MM.1S (cell line): Measurements from ENCODE around the gene RPS21.

Experiments
- DNase-seq: peaks from one replicate; pipeline ENCODE4 v3.0.0-alpha.2; 2015
- H2AFZ ChIP-seq: fragments of 300-600 bp; sonication (generic); 2 replicates; pipeline ENCODE4 v1.6.0; 2016; ENCODE audit warnings: antibody characterized with exemption, low read length
- H3F3A ChIP-seq: fragments of 300-600 bp; sonication (generic); 2 replicates; pipeline ENCODE4 v1.6.1; 2016; ENCODE audit warnings: mild to moderate bottlenecking, antibody characterized with exemption, low read length, moderate library complexity, mixed read lengths; ENCODE audit not compliant: insufficient read depth
- H3K27ac ChIP-seq: fragments of 300-600 bp; sonication (generic); 2 replicates; pipeline ENCODE4 v1.5.1; 2016; ENCODE audit warnings: mild to moderate bottlenecking, low read length
- H3K27me3 ChIP-seq: fragments of 300-600 bp; sonication (generic); replicated peaks from 2 replicates; pipeline ENCODE4 v1.6.0; 2016; ENCODE audit warnings: low read length; ENCODE audit not compliant: insufficient read depth
- H3K36me3 ChIP-seq: fragments of 300-600 bp; sonication (generic); replicated peaks from 2 replicates; pipeline ENCODE4 v1.6.1; 2016; ENCODE audit warnings: mild to moderate bottlenecking, low read length, mixed read lengths; ENCODE audit not compliant: insufficient read depth
- H3K4me1 ChIP-seq: fragments of 300-600 bp; sonication (generic); 2 replicates; pipeline ENCODE4 v1.6.1; 2016; ENCODE audit warnings: low read length, mixed read lengths
- H3K4me2 ChIP-seq: fragments of 300-600 bp; sonication (generic); 2 replicates; pipeline ENCODE4 v1.6.0; 2016; ENCODE audit warnings: low read depth, low read length
- H3K4me3 ChIP-seq: fragments of 300-600 bp; sonication (generic); 2 replicates; pipeline ENCODE4 v1.5.1; 2016; ENCODE audit warnings: low read length, mixed read lengths
- H3K79me2 ChIP-seq: fragments of 300-600 bp; sonication (generic); 2 replicates; pipeline ENCODE4 v1.6.1; 2016; ENCODE audit warnings: mixed run types, low read length, mixed read lengths
- H3K9ac ChIP-seq: fragments of 300-600 bp; sonication (generic); 2 replicates; pipeline ENCODE4 v1.6.1; 2016; ENCODE audit warnings: low read length, mixed read lengths
- H3K9me2 ChIP-seq: fragments of 300-600 bp; sonication (generic); replicated peaks from 2 replicates; pipeline ENCODE4 v1.6.1; 2016; ENCODE audit warnings: mild to moderate bottlenecking, low read length, mixed read lengths; ENCODE audit not compliant: insufficient read depth
- H3K9me3 ChIP-seq: fragments of 300-600 bp; sonication (generic); replicated peaks from 2 replicates; pipeline ENCODE4 v1.6.1; 2016; ENCODE audit warnings: mild to moderate bottlenecking, low read length, mixed read lengths; ENCODE audit not compliant: insufficient read depth
- H4K20me1 ChIP-seq: fragments of 300-600 bp; sonication (generic); 2 replicates; pipeline ENCODE4 v1.6.1; 2016; ENCODE audit warnings: mild to moderate bottlenecking, low read length, moderate library complexity, mixed read lengths; ENCODE audit not compliant: insufficient read depth
- EZH2 ChIP-seq: fragments of 300-600 bp; sonication (generic); optimal IDR thresholded peaks from 2 replicates; pipeline ENCODE3; 2017; ENCODE audit warnings: low read depth, mild to moderate bottlenecking, antibody characterized with exemption, low read length, mixed read lengths
- EZH2phosphoT487 ChIP-seq: fragments of 300-600 bp; sonication (generic); IDR thresholded peaks from 2 replicates; pipeline ENCODE4 v1.6.1; 2018; ENCODE audit warnings: antibody characterized with exemption, low read length
- TF ChIP-seq, protein P1 (sequence below): fragments of 300-600 bp; sonication (generic); IDR thresholded peaks from 2 replicates; pipeline ENCODE4 v1.5.1; 2016; ENCODE audit warnings: antibody characterized with exemption, low read length, mixed read lengths

RPS21 gene

DNA sequence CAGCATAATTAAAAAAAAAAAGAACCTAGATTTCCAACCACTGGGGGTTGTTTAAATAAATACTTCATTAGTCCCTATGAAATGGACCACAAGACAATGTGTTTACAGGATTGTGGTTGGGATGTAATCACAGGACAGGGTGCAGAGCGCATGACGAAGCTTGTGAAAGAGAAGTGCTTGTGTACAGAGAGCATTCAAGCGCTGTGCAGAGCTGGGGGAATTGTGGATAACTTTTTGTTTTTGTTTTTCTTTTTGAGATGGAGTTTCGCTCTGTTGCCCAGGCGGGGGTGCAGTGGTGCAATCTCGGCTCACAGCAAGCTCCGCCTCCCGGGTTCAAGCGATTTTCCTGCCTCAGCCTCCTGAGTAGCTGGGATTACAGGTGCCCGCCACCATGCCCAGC, 42.1 kb upstream of the RPS21 start:
- H3K9me3 ChIP-seq = no peaks in the 10 kb centered on the region
- no peaks in the 10 kb centered on the region for H3K27me3 ChIP-seq
- peaks cover 10% of the 10 kb centered on the region for H3K4me1 ChIP-seq
- no peak overlapping the region for H2AFZ ChIP-seq
- H3K4me2 ChIP-seq = no peak overlapping the region
- H3K27ac ChIP-seq = no peak overlapping the region
- no peak overlapping the region for H3K4me3 ChIP-seq
- no peak for DNase-seq
- peaks cover 5% of the 10 kb centered on the region; the same call in 1 of the 2 replicates for H3K79me2 ChIP-seq
- peaks cover 20% of the 10 kb centered on the region for H3F3A ChIP-seq
- TF ChIP-seq EZH2phosphoT487 = no peak
- TF ChIP-seq, protein P1, sequence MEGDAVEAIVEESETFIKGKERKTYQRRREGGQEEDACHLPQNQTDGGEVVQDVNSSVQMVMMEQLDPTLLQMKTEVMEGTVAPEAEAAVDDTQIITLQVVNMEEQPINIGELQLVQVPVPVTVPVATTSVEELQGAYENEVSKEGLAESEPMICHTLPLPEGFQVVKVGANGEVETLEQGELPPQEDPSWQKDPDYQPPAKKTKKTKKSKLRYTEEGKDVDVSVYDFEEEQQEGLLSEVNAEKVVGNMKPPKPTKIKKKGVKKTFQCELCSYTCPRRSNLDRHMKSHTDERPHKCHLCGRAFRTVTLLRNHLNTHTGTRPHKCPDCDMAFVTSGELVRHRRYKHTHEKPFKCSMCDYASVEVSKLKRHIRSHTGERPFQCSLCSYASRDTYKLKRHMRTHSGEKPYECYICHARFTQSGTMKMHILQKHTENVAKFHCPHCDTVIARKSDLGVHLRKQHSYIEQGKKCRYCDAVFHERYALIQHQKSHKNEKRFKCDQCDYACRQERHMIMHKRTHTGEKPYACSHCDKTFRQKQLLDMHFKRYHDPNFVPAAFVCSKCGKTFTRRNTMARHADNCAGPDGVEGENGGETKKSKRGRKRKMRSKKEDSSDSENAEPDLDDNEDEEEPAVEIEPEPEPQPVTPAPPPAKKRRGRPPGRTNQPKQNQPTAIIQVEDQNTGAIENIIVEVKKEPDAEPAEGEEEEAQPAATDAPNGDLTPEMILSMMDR = no peak
- no peak for TF ChIP-seq EZH2
- H3K9ac ChIP-seq = no peak overlapping the region
- no peaks in the 10 kb centered on the region; the same call in 1 of the 2 replicates for H3K36me3 ChIP-seq
- H3K9me2 ChIP-seq = no peaks in the 10 kb centered on the region
- H4K20me1 ChIP-seq = no peaks in the 10 kb centered on the region

DNA sequence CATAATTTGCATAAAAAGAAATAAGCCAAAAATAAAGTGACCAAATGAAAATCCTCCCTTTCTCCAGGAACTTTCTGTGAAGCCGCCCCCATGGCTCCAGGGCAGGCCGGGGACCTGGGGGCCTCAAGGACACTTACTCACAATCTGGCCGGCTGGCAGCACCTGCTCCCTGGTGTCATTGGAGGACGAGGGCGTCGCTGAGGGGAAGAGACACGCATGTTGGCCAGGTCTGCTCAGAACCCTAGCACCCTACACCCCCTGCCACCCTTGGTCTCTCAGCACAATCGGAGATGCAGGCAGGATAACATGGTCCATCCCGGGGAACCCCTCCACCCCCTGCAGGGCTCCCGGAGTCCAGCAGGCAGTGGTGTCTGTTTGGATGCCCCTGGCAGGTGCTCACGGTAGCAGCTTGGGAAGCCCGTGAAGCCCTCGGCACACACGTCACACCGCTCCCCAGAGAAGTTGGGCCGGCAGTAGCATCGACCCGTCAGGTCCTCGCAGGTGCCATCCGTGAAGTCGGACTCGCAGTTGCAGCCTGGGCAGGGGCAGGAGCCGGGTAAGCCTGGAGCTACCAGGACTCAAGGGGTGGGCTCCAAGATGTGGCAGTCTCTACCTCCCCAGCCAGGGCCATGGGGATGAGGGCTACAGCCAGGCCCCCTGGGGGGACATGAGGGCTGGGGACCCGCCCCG, 41.1 kb upstream of the RPS21 start:
- no peak overlapping the region for H3K9ac ChIP-seq
- H3K4me2 ChIP-seq = no peak overlapping the region
- H3K4me1 ChIP-seq = peaks cover 8% of the 10 kb centered on the region
- no peaks in the 10 kb centered on the region for H3K27me3 ChIP-seq
- no peak overlapping the region for H3K27ac ChIP-seq
- H3K9me2 ChIP-seq = no peaks in the 10 kb centered on the region
- no peaks in the 10 kb centered on the region for H4K20me1 ChIP-seq
- no peak overlapping the region for H2AFZ ChIP-seq
- DNase-seq = no peak
- H3K36me3 ChIP-seq = no peaks in the 10 kb centered on the region; the same call in 1 of the 2 replicates
- no peaks in the 10 kb centered on the region for H3K9me3 ChIP-seq
- TF ChIP-seq EZH2 = no peak
- TF ChIP-seq, protein P1 = no peak
- TF ChIP-seq EZH2phosphoT487 = no peak
- H3K79me2 ChIP-seq = peaks cover 5% of the 10 kb centered on the region; the same call in 1 of the 2 replicates
- peaks cover 10% of the 10 kb centered on the region for H3F3A ChIP-seq
- no peak overlapping the region for H3K4me3 ChIP-seq

DNA sequence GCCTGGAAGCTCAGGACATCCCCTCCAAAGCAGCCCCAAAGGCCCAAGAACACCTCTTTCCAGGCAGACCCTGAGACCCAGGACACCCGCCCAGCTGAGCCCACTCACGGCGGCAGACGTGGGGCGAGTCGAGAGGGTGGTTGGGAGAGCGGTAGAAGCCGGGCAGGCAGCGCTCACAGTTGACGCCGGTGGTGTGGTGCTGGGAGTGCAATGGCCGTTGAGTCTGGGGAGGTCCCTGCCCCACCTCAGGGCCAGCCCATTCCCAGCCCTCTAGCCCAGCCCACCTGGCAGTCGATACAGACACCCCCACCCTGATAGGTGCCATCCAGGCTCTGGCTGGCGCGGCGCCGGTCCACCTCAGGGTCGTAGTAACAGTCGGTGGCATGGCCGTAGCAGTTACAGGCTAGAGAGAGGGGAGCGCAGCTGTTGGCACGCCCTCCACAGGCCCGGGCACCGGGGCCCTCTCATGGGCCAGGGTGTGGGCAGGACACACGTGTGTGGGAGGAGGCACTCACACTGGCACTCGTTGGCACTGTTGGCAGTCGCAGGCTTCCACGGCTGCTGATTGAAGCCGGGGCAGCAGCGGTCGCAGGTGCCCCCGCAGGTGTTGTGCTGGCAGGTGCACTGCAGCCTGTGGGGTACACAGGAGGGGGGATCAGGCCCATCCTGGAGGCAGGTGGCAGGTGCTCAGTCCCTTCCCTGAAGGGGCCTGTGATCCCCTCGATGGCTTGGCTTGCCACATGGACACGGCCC, 40.3 kb upstream of the RPS21 start:
- TF ChIP-seq, protein P1 = no peak
- TF ChIP-seq EZH2 (no peak), EZH2phosphoT487 (no peak)
- Histone ChIP-seq H3K9me2 (no peaks in the 10 kb centered on the region), H3K79me2 (no peaks in the 10 kb centered on the region), H3K36me3 (no peaks in the 10 kb centered on the region; the same call in 1 of the 2 replicates), H3F3A (peaks cover 3% of the 10 kb centered on the region), H3K9me3 (no peaks in the 10 kb centered on the region), H3K9ac (no peak overlapping the region), H3K4me1 (peaks cover 1% of the 10 kb centered on the region; the same call in 1 of the 2 replicates), H3K4me2 (no peak overlapping the region), H3K4me3 (no peak overlapping the region), H3K27me3 (no peaks in the 10 kb centered on the region), H4K20me1 (no peaks in the 10 kb centered on the region), H2AFZ (no peak overlapping the region), H3K27ac (no peak overlapping the region)
- no peak for DNase-seq
